Endothelial cell of umbilical vein (primary cell): ENCODE data around the gene MMRN1.

Source experiments
- CTCF ChIP-seq, 2 donors: IDR thresholded peaks; 1 replicate in 1 of 2; 2 replicates in 1 of 2; pipeline ENCODE4 v1.5.1; 2011; ENCODE audit warnings: low read length in 2 of 2, mild to moderate bottlenecking in 2 of 2, moderate library complexity in 2 of 2, control low read depth in 1 of 2, inconsistent platforms in 1 of 2, low read depth in 1 of 2; ENCODE audit not compliant: insufficient read depth in 1 of 2; ENCODE audit errors: extremely low read depth in 1 of 2
- EZH2 ChIP-seq: IDR thresholded peaks from 2 replicates; pipeline ENCODE4 v1.6.1; 2012; ENCODE audit warnings: borderline replicate concordance, low read depth, mild to moderate bottlenecking, moderate library complexity, low read length, inconsistent platforms; ENCODE audit not compliant: severe bottlenecking
- JUN ChIP-seq: IDR thresholded peaks from 2 replicates; pipeline ENCODE4 v1.6.1; 2011; ENCODE audit warnings: borderline replicate concordance, low read depth; ENCODE audit not compliant: insufficient read length, insufficient read depth

- TF ChIP-seq CTCF (IDR thresholded peaks at IDR 0.05; ENCODE audit: extremely low read depth in 1 of 2, insufficient read depth in 1 of 2, low read depth in 1 of 2, low read length in 2 of 2), result no peak
- TF ChIP-seq JUN, result no peak
- no peak for TF ChIP-seq EZH2
Measured at GRCh38 chr4:89906316-89906715, 11.7 kb downstream of the MMRN1 start.
